GM23338 (cell line): ENCODE measurements around the gene FAM217B. TPM values are rescaled to one million over a fixed set of nuclear protein-coding genes. Genes with fewer than 3 reads are reported as not detected.

Source experiments
- CREB1 ChIP-seq: fragments of 250-450 bp; sonication (Bioruptor Pico); IDR thresholded peaks from 2 replicates; pipeline ENCODE4 v1.5.0; 2020; ENCODE audit warnings: low read depth, mild to moderate bottlenecking, moderate library complexity
- EZH2 ChIP-seq: fragments of 200-600 bp; sonication (generic); IDR thresholded peaks from one replicate; pipeline ENCODE4 v1.8.0; 2017; ENCODE audit warnings: antibody characterized with exemption, mild to moderate bottlenecking, low read depth; ENCODE audit not compliant: unreplicated experiment
- ZNF331 ChIP-seq: fragments of 250-450 bp; sonication (Bioruptor Pico); IDR thresholded peaks from 2 replicates; pipeline ENCODE4 v1.5.0; 2020; ENCODE audit warnings: low read depth, mild to moderate bottlenecking, moderate library complexity
- polyA plus RNA-seq: library from polyadenylated mRNA; unstranded; fragments of >200 nt; fragmentation: Nextera tagmentation; extraction: Ambion mirVana; gene quantifications from 2 replicates; pipeline ENCODE4 v1.2.1, GENCODE V29; 2016
- total RNA-seq: library from RNA; depleted of rRNA; stranded (reverse); fragments of >200 nt; shearing (Covaris generic); gene quantifications from 2 replicates; pipeline ENCODE4 v1.2.3, GENCODE V29; 2014
- TF ChIP-seq, protein P1 (sequence below): fragments of 250-450 bp; sonication (Bioruptor Pico); IDR thresholded peaks from 2 replicates; pipeline ENCODE4 v1.5.0; 2020; ENCODE audit warnings: mild to moderate bottlenecking, moderate library complexity
- TF ChIP-seq, protein P2 (sequence below): IDR thresholded peaks from one replicate; pipeline ENCODE4 v1.6.1; 2018; ENCODE audit warnings: antibody characterized with exemption; ENCODE audit not compliant: unreplicated experiment
- TF ChIP-seq, protein P3 (sequence below): IDR thresholded peaks from 2 replicates; pipeline ENCODE4 v1.6.1; 2016; ENCODE audit warnings: antibody characterized with exemption

The FAM217B gene
- total and polyA plus RNA-seq, 2 experiments from 2014 or later: 13.2 to 25.9 TPM

DNA sequence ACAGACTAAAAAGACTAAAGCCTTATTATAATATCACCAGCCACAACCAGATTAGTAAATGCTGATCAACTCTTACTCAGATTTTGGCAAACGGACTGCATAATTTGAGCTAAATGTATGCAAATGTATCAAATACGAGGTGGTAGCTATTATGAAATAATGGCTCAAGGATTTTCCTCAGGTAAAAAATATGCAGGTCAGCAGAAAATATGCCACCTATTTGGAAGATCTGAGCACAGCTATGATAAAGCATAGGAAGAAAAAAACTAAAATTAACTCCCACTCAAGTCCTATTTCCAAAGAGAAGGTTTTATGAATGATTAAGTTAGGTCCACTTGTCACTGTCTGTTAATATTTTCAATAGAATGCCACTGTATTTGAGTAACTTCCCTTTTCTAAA, 29.1 kb upstream of the FAM217B start (continued):
- TF ChIP-seq, protein P1, sequence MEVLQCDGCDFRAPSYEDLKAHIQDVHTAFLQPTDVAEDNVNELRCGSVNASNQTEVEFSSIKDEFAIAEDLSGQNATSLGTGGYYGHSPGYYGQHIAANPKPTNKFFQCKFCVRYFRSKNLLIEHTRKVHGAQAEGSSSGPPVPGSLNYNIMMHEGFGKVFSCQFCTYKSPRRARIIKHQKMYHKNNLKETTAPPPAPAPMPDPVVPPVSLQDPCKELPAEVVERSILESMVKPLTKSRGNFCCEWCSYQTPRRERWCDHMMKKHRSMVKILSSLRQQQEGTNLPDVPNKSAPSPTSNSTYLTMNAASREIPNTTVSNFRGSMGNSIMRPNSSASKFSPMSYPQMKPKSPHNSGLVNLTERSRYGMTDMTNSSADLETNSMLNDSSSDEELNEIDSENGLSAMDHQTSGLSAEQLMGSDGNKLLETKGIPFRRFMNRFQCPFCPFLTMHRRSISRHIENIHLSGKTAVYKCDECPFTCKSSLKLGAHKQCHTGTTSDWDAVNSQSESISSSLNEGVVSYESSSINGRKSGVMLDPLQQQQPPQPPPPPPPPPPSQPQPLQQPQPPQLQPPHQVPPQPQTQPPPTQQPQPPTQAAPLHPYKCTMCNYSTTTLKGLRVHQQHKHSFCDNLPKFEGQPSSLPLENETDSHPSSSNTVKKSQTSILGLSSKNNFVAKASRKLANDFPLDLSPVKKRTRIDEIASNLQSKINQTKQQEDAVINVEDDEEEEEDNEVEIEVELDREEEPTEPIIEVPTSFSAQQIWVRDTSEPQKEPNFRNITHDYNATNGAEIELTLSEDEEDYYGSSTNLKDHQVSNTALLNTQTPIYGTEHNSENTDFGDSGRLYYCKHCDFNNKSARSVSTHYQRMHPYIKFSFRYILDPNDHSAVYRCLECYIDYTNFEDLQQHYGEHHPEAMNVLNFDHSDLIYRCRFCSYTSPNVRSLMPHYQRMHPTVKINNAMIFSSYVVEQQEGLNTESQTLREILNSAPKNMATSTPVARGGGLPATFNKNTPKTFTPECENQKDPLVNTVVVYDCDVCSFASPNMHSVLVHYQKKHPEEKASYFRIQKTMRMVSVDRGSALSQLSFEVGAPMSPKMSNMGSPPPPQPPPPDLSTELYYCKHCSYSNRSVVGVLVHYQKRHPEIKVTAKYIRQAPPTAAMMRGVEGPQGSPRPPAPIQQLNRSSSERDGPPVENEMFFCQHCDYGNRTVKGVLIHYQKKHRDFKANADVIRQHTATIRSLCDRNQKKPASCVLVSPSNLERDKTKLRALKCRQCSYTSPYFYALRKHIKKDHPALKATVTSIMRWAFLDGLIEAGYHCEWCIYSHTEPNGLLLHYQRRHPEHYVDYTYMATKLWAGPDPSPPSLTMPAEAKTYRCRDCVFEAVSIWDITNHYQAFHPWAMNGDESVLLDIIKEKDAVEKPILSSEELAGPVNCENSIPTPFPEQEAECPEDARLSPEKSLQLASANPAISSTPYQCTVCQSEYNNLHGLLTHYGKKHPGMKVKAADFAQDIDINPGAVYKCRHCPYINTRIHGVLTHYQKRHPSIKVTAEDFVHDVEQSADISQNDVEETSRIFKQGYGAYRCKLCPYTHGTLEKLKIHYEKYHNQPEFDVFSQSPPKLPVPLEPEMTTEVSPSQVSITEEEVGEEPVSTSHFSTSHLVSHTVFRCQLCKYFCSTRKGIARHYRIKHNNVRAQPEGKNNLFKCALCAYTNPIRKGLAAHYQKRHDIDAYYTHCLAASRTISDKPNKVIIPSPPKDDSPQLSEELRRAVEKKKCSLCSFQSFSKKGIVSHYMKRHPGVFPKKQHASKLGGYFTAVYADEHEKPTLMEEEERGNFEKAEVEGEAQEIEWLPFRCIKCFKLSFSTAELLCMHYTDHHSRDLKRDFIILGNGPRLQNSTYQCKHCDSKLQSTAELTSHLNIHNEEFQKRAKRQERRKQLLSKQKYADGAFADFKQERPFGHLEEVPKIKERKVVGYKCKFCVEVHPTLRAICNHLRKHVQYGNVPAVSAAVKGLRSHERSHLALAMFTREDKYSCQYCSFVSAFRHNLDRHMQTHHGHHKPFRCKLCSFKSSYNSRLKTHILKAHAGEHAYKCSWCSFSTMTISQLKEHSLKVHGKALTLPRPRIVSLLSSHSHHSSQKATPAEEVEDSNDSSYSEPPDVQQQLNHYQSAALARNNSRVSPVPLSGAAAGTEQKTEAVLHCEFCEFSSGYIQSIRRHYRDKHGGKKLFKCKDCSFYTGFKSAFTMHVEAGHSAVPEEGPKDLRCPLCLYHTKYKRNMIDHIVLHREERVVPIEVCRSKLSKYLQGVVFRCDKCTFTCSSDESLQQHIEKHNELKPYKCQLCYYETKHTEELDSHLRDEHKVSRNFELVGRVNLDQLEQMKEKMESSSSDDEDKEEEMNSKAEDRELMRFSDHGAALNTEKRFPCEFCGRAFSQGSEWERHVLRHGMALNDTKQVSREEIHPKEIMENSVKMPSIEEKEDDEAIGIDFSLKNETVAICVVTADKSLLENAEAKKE (CRISPR knock-in tag): no peak
- TF ChIP-seq ZNF331: no peak
- TF ChIP-seq, protein P2, sequence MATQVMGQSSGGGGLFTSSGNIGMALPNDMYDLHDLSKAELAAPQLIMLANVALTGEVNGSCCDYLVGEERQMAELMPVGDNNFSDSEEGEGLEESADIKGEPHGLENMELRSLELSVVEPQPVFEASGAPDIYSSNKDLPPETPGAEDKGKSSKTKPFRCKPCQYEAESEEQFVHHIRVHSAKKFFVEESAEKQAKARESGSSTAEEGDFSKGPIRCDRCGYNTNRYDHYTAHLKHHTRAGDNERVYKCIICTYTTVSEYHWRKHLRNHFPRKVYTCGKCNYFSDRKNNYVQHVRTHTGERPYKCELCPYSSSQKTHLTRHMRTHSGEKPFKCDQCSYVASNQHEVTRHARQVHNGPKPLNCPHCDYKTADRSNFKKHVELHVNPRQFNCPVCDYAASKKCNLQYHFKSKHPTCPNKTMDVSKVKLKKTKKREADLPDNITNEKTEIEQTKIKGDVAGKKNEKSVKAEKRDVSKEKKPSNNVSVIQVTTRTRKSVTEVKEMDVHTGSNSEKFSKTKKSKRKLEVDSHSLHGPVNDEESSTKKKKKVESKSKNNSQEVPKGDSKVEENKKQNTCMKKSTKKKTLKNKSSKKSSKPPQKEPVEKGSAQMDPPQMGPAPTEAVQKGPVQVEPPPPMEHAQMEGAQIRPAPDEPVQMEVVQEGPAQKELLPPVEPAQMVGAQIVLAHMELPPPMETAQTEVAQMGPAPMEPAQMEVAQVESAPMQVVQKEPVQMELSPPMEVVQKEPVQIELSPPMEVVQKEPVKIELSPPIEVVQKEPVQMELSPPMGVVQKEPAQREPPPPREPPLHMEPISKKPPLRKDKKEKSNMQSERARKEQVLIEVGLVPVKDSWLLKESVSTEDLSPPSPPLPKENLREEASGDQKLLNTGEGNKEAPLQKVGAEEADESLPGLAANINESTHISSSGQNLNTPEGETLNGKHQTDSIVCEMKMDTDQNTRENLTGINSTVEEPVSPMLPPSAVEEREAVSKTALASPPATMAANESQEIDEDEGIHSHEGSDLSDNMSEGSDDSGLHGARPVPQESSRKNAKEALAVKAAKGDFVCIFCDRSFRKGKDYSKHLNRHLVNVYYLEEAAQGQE: no peak
- TF ChIP-seq CREB1 (CRISPR knock-in tag): no peak
- TF ChIP-seq, protein P3, sequence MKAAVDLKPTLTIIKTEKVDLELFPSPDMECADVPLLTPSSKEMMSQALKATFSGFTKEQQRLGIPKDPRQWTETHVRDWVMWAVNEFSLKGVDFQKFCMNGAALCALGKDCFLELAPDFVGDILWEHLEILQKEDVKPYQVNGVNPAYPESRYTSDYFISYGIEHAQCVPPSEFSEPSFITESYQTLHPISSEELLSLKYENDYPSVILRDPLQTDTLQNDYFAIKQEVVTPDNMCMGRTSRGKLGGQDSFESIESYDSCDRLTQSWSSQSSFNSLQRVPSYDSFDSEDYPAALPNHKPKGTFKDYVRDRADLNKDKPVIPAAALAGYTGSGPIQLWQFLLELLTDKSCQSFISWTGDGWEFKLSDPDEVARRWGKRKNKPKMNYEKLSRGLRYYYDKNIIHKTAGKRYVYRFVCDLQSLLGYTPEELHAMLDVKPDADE: no peak
- no peak for TF ChIP-seq EZH2
